GM12891 (cell line): ENCODE data around the gene ATG3.
"Not testable (repeated sequence)": the region's sequence is repeated elsewhere in the genome, so short reads cannot be mapped to it uniquely, and the experiment has no call there.

Source experiments
- DNase-seq: peaks from one replicate; pipeline ENCODE4 v3.0.0; 2011; ENCODE audit warnings: low spot score; ENCODE audit not compliant: insufficient read length
- FAIRE-seq: peaks from 2 replicates; lab custom pipeline; 2011; peaks lifted over from hg19 to GRCh38; lab: Jason Lieb, UNC
- PAX5 ChIP-seq: IDR thresholded peaks from 2 replicates; pipeline ENCODE4 v1.6.1; 2011; ENCODE audit warnings: low read length, moderate library complexity, mild to moderate bottlenecking; ENCODE audit not compliant: insufficient read depth, severe bottlenecking
- POLR2A ChIP-seq: IDR thresholded peaks from 2 replicates; pipeline ENCODE4 v1.6.1; 2011; ENCODE audit warnings: low read depth, low read length, control low read depth
- POLR2AphosphoS5 ChIP-seq: IDR thresholded peaks from 2 replicates; pipeline ENCODE4 v1.6.1; 2011; ENCODE audit warnings: low read depth, low read length, control low read depth
- POU2F2 ChIP-seq: IDR thresholded peaks from 2 replicates; pipeline ENCODE4 v1.6.1; 2011; ENCODE audit warnings: low read depth, mild to moderate bottlenecking, control low read depth, low read length, moderate library complexity
- SPI1 ChIP-seq: IDR thresholded peaks from 2 replicates; pipeline ENCODE4 v1.6.1; 2011; ENCODE audit warnings: low read depth, low read length, control low read depth
- TAF1 ChIP-seq: IDR thresholded peaks from 2 replicates; pipeline ENCODE4 v1.6.1; 2011; ENCODE audit warnings: low read depth, low read length, control low read depth

Gene ATG3

DNA sequence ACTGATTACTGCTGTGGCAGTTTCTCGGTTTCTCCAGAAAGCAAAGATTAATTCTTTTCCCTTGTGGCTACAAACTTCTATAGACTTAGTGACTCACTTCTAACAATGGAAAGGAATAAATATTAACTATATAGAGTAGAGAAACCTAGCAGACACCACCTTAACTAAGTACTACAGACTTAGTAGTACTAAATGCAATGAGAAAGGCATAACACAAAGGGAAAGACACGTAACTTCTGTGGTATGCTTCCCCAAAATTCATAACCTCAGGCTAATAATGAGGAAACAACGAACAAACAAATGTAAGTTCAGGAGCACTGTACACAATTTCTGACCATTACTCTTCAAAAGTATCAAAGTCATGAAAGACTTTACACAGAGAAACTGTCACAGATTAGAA, 31.2 kb downstream of the ATG3 start:
- no peak for DNase-seq
- FAIRE-seq: peak; percentile 45
- TF ChIP-seq SPI1 (no peak), POU2F2 (no peak), TAF1 (no peak), POLR2AphosphoS5 (no peak), PAX5 (no peak), POLR2A (no peak)

DNA sequence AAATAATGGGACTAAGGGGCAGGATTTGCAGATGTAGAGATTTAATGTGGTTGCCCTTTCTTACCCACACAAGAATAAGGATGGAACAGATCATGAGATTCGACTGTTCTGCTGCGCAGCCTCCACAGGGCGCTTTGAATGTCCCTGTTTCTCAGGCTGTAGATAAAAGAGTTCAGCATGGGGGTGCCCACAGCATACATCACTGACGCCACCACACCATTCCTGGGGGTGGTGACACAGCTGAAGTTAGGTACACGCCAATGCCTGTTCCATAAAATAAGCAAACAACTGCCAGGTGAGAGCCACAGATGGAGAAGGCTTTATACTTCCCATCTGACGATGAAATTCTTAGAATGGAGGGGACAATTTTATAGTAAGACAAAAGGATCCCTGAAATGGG, 37.6 kb downstream of the ATG3 start:
- DNase-seq, FAIRE-seq: not testable (repeated sequence)

DNA sequence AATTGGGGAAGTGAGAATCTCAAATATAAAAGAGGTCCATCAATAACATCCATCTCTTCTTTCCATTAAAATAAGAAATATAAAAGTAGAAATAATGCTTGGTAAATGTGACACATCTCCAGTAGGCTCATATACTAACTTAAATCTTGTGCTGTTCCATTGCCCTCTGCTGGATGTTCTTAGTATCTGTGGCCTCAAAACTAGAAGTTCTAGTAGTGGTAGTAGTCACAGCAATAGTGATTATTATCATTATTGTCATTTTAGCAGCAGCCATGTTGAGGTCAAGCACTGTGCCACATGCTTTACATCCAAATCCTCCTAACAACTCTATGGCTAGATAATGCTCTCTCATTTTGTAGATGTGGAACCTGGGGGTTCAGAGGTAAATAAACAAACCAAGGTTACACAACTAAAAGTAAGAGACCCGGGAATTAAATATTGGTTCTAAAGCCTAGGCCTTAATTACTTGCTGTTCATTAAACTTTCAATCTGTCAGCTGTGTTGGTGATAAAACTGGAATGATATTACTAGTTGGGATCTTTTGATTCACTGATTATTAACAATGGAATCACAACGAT, 42.2 kb downstream of the ATG3 start:
- DNase-seq: peak; percentile 18
- TF ChIP-seq SPI1: no peak
- FAIRE-seq: peak; percentile 86

DNA sequence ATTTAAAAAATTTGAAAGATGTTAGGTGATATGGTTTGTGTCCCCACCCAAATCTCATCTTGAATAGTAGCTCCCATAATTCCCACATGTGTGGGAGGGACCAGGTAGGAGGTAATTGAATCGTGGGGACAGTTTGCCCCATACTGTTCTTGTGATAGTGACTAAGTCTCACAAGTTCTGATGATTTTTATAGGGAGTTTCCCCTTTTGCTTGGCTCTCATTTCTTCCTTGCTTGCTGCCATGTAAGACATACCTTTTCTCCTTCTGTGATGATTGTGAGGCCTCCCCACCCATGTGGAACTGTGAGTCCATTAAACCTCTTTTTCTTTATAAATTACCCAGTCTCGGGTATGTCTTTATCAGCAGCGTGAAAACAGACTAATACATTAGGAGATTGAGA, 42.8 kb downstream of the ATG3 start:
- FAIRE-seq: peak; percentile 75
- not testable (repeated sequence) for DNase-seq

- peak; percentile 94 for FAIRE-seq
- no peak for DNase-seq
- TF ChIP-seq PAX5: no peak
- no peak for TF ChIP-seq SPI1
- no peak for TF ChIP-seq POU2F2
- TF ChIP-seq POLR2A: no peak
- no peak for TF ChIP-seq POLR2AphosphoS5
- TF ChIP-seq TAF1: no peak
These were observed 47.1 kb downstream of the ATG3 start for GRCh38 chr3:112514527-112515128.

DNA sequence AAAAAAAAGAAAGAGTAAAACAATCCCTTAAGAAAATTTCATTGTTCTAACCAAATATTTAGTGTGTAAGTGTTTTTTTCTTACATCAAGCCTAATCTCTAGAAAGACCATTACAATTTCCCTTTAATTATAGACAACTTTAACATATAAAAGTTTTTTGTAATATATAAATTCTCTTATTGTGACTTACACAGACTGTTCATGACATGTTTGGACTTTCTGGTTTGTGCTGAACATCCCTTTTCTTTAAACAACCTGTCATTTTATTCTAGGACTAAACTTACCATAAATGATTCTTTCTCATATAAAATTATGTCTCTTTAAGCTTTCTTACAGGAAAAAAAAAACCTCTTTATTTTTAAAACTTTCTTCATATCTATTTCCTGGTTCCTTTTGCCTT, 49.4 kb downstream of the ATG3 start:
- DNase-seq: no peak

GRCh38 chr3:112508860-112509259, 52.9 kb downstream of the ATG3 start:
- DNase-seq: no peak
- TF ChIP-seq PAX5: no peak
- TF ChIP-seq SPI1: peak; percentile 37
- TF ChIP-seq POLR2A: no peak
- TF ChIP-seq POLR2AphosphoS5: no peak
- no peak for TF ChIP-seq POU2F2
- no peak for FAIRE-seq

More for the DNA sequence above, 49.4 kb downstream of the ATG3 start:
- TF ChIP-seq PAX5 (no peak), TAF1 (no peak)
- no peak for FAIRE-seq

DNA sequence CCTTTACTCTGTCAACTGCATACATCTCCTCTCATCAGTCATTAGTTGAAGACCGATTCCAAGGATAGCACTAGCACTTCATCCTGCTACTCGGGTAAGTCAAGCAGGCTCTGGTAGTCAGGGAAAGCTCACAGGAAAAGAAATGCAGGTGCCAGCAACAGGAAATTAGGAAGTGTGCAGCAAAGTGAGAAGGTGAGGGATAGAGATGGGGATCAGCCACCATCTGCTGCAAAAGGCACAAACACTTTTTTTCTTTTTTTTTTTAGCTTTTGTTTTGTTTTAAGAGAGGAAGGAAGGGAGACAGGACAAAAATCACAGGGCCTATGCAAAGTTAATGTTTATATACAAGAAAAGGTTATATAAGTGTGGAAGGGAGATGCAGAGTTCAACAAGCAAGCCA, 53.5 kb downstream of the ATG3 start:
- no peak for FAIRE-seq
- DNase-seq: no peak
- TF ChIP-seq PAX5 (no peak), POLR2A (no peak), SPI1 (no peak), TAF1 (no peak), POU2F2 (no peak), POLR2AphosphoS5 (no peak)

DNA sequence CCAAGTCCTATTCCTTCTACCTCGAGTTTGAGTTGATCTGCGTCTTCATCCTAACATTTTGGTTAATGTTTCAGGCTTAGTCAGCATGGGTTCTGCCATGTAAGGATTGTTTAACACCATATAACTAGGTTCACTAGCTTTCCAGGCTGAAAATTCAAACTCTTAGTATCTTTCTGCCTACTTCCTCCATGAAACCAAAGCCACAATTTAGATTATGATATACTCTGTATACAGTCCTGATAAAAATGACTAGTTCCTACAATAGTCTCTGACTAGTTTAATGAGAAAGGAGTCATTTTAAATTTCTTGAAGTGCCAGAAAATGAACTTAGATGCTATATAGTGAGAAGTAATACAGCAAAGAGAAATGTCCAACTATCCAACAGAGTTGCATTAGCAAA, 55.9 kb downstream of the ATG3 start:
- TF ChIP-seq POLR2A (no peak), SPI1 (no peak), POLR2AphosphoS5 (no peak), POU2F2 (no peak), PAX5 (no peak), TAF1 (no peak)
- DNase-seq (no peak), FAIRE-seq (peak; percentile 69)

GRCh38 chr3:112504123-112504522, 57.6 kb downstream of the ATG3 start:
- DNase-seq (no peak), FAIRE-seq (peak; percentile 66)
- no peak for TF ChIP-seq TAF1
- no peak for TF ChIP-seq POU2F2
- TF ChIP-seq POLR2A: no peak
- TF ChIP-seq PAX5: no peak
- no peak for TF ChIP-seq POLR2AphosphoS5
- TF ChIP-seq SPI1: no peak

DNA sequence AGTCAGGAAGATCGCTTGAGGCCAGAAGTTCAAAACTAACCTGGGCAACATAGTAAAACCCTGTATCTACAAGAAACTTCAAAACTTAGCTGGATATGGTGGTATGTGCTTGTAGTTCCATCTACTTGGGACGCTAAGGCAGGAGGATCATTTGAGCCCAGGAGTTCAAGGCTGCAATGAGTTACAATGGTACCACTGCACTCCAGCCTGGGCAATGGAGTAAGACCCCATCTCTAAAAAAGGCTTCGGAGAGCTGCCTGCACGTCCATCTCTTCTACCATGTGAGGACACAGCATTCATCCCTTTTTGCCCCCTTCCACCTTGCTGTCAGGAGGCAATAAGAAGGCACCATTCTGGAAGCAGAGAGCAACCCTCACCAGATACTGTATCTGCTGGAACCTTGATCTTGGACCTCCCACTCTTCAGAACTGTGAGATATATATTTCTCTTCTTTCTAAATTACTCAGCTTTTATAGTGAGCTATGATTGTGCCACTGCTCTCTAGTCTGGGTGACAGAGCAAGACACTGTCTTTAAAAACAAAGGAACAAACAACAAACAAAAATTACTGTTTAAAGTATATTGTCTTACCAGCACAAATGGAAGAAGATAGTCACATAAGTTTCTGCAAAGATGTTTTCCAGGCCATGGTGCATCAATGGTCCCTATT, 58.3 kb downstream of the ATG3 start:
- no peak for DNase-seq

More for the DNA sequence above, 58.3 kb downstream of the ATG3 start:
- TF ChIP-seq TAF1 (no peak), POLR2A (no peak), POLR2AphosphoS5 (no peak), PAX5 (no peak), SPI1 (no peak), POU2F2 (no peak)
- no peak for FAIRE-seq
